GM19238 (cell line): ENCODE results near the gene RYR3.

ENCODE experiments used
- DNase-seq: peaks from one replicate; pipeline ENCODE4 v3.0.0; 2011; ENCODE audit warnings: low spot score; ENCODE audit not compliant: insufficient read length

Gene RYR3

DNA sequence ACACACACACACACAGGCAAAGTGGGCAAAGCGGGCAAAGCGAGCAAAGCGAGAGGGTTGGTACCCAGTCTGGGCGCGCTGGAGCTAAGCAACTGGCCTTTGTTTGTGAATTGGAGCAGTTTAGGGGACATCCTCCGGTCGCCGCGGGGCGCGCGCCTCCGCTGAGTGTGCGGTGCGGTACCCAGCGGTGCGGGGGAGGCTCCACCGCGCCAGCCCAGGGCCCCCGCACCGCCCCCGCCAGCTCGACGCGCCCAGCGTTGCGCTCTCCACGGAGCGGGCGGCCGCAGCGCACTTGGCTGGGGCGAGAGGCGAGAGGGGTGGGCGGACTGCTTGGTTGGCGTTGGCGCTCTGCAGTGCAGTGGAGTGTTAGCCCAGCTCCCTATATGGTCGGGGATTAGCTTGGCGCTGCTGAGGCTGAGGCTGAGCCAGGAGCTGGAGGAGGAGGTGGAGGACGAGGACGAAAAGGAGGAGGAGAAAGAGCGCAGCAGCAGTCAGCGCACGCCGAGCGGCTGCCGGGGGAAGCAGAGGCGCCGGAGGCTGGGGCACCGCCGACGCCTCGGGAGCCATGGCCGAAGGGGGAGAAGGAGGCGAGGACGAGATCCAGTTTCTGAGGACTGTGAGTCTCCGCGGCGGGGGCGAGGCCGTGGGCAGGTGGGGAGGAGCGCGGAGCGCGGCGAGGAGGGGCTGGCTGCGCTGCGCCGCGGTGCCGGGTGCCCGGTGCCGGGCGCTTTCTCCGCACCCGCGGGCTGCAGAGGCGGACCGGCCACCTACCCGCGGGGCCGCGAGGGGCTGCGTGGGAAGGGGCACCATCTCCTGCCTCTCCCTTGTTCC, at the start of gene RYR3:
Gene RYR3 (plus strand): TSS at position 487 of the 831 bp plus-strand sequence. CDS start 79 bp downstream, at position 566.
- DNase-seq = no peak

DNA sequence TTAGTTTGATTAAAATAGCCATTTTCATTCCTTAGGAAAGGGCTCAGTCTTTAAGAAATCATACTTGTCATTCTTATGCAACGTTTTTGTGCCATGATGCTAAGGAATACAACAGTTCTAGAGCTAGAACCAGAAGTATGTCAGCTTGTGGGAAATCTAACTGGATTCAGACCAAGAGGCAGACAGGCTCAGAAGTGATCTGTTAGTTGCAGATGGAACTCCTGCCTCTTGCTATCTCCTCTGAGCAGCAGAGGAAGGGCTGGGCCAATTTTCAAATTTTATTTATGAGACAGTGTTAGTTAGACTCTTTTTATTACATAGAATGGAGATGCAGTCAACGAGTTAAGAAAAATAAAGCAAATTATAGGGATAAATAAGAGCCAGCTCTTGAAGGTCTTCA, 48.5 kb upstream of the RYR3 start:
- DNase-seq = no peak

DNA sequence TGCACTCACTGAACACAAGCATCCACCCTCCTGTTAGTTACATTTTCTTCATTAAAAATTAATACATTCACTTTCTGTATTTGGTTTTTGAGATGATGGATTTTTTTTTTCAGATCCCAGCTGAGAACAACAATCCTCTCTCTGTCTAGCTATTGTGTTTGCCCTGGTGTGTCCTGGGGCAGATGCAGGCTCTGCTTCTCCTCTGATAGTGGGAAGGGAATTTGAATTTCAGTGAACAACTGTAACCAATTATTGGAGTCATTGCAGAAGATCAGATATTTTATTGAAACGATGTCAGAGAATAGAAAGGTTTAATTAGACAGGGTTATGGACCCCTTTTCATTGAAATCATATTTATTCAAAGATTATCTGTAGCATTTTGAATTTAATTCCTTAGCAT, 33.1 kb upstream of the RYR3 start:
- no peak for DNase-seq

DNA sequence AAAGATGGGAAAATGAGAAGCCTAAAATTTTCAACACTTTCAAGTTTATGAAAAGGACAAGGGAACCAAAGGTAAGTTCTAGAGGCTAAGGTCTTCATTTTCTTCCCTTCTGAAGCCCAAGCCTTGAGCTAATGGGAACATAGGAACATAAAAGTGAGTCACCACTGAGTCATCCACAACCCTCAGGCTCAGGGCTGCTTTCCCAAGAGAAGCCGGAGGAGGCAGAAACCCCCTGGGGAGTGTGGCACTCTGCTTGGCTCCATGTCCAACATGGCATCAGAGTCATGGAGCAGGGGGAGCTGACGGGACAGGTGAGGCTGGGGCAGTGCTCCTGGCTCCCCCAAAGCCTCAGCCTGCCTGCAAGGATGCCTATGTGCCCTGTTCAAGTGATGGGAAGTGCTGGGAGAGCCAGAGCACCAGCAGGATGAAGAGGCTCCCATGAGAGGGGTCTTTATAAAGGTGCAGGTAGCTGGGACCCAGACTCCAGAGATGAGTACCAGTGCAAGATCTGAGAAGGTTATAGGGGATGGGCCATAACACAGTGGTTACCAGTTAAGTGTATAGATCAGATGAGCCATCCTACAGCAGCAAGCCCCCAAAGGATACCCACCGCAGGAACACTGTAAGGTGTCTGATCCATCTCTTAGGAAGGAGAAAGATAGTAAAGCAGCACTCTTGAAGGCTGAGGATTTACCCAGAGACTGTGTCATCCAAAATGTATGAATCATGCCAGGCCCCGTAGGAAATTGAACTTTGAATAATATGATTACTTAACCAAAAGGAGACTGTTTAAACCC, 31.8 kb upstream of the RYR3 start:
- no peak for DNase-seq

DNA sequence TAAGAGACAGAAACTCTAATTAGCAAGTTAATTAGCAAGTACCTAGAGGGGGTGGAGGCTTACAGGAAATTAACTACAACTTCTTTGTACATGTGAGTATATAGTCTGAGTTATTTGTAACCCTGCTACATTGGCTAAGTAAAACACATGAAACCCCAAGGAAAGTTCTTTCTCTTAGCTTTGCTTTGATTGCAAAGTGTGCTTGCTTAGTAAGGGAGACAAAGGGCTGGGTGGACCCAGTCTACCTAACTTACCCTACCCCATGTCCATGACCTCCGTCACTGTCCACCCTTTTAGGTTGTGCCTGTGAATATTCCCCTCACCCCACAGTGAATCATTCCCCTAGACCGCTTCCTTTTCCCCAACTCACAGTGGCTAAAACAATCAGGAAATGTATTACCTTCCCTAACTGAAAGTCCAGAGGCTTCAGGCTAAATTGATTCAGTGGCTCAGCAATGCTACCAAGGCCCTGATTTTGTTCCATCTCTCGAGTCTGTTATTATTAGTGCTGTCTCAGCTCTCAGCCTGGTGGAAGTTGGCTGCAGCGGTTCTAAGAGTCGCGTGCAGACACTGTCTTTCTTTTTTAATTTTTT, 31.1 kb upstream of the RYR3 start:
- no peak for DNase-seq

DNA sequence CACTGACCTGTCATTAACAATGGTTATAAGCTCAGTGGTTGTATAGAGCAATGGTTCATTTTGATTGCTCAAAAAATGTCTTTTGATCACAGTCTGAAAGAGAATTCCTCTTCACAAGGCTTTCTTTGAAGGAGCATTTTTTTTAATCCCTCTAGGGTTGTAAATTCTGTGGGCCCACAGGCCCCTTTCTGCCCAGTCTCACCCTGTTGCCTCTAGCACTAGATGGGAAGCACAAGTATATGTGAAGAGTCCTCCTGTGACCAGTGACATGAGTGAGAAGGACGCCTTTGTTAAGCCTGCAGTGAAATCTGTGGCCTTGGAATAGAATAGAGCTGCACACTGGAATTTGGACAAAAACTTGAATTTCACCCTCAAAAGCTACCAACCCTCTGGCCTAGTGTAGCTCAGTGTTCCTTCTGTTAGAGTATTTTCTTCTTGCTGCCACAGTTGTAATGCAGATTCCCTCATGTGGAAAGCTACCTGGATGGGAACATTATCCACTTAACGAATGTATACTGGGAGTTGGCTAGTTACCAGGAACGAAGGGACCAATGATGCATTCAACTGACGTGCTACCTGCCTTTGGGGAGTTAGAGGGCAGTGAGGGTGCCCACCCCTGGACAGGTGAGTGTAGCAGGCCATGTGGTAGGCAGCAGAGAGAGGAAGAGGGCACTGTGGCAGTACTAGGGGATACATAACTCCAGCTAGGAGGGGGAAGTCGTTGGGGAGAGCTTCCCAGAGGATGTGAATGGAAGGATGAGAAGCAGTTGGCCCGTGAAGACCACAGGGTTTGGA, 28.3 kb upstream of the RYR3 start:
- DNase-seq = no peak

DNA sequence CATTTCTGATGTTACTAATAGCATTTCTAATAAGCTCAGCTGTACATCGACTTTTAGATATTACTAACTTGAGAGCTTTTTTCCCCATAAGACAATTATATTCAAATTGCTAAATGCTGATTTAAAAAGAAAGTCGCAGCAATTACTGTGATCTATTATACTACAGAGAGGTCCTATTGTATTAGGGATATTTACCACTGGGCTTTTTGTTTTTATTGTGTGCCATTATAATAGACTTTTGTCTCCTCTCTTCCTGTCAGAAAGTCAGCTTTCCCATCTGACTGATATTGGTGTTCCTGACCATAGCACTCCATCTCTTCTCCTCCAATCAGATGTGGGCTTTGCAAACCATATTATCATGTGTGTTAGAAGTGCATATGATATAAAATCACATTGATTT, 27.2 kb upstream of the RYR3 start:
- DNase-seq = no peak

DNA sequence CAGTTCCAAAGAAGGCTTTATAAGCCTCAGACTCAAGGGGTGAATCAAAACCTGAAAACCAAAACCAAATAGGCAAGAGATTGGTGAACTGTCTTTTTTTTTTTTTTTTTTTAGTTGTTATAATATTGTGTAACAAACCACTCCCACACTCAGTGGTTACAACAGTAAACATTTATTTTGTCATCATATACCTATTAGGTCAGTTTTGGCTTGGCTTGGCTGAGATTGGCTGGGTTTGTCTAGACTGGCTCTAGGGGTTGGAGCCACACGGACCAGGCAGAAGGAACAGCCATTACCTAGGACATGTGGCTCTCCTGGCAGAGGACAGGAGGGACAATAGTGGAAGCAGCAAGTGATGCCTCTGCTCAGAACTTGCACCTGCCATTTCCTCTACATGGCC, 26.4 kb upstream of the RYR3 start:
- DNase-seq = no peak

DNA sequence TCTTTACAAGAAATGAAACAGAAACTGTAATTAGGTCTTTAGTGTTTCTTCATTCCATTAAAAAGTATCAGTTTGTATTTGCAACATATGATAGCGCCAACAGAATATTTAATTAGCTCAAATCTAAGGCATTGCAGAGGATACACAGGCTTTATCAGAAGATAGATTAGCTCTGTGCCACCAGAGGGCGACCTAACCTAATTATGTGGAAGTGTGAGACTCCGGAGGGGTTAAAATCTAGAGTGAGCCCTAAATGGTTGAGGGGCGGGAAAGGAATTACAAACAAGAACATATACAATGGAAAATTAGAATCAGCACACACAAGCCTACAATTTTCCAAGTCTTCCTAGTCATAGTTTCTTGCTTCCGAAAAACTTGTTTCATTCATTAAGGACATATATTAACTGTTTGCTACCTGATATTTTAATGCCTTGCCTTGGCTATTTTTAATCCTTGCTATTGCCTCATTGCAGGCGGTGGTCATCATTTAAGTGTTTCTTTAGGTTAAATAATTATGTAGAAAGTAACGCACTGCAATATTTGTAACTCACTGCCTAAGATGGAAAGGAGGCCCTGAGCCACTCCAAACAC, 18.0 kb upstream of the RYR3 start:
- DNase-seq = peak; percentile 25

DNA sequence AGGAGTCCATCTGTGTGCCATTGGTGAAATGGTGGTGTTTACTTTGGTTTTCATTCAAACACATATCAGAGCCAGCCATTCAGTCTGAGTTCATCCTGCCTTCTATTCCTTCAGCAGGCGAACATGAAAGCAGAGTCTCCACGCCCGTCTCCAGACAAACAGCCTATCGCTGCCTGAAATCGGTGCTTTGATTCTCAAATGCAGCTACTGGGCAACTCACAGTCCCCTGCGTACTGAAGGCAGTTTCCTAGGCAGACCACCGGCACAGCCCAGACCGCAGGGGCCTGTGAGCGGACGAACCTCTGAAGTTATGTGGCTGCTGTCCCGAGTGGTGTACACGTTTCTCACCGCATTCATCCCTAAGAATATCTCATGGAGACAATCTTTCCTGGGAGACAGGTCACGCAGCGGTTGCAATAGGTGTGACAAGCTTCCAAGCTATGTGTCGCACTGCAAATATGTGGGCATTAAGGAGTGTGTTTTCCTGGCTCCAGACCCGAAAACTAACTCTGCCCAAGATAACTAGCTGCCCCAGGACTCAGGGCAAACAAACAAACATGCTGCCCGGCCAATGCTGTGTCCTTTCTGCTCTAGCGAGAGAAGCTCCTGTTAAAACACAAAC, 16.9 kb upstream of the RYR3 start:
- no peak for DNase-seq

DNA sequence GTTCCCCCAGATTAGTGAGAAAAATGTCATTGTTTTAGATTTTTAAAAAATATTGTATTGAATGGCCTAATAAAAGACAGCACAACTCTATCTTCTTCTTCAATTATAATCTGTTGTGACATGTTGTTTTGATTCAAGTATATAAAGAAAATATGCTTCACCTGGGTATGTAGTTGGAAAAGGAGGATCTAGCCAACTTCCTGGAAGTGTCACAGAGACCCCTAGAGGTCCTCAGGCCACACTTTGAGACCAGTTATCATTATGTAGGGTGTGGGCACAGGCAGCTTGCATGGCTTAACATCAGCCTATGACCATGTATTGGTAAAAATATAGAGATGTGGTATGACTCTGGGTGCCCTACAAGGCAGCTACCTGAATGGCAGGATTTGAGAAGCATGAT, 14.7 kb upstream of the RYR3 start:
- DNase-seq = no peak

DNA sequence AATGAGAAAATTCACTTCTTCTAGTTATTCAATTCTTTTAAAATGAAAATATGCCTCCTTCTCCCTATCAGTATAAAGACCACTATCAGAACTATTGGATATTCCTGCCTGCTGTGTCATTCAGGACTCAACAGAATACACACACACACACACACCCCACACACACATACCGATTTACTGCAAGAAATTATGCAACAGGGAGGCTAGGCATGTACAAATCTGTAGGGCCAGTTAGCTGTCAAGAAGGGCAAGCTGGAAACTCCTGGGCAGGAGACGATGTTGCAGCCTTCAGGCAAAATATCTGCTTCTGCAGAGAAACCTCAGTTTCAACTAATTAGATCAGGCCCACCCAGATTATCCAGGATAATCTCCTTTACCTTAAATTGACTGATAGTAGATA, 13.9 kb upstream of the RYR3 start:
- DNase-seq = no peak

DNA sequence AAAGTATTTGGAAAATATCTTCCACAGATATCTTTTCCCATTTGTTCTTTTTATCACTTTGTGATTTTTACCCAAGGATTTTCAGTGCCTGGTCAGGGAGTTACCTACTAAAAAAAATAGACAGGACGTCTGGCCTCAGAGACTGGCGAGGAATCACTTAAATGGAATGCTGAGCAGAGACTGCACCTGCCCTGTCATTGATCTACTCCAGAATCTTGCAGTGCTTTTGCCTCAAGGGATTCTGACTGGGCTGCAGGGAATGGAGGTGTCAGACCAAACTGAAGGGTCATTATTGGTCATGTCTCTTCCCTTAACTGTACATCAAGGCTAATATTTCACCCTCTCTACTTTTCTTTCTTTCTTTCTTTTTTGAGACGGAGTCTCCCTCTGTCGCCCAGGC, 12.1 kb upstream of the RYR3 start:
- DNase-seq = no peak

DNA sequence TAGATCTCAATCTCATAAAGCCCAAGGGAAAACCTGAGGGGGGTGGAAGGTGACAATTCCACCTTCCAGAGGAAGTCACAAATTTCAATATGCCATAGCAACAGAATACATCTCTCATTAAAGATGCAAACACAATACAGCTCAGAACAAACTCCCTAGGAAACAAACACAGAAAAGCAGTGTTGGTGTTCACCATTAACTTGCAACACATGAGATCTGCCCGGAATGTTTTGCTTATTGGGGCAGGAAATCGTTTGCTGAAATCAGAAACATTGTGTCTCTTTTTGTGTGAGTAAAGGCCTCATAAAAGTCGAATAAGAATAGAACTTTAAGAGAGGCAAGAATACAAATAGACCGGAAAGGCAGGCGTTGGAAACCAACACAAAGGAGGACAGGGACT, 5.8 kb upstream of the RYR3 start:
- no peak for DNase-seq

DNA sequence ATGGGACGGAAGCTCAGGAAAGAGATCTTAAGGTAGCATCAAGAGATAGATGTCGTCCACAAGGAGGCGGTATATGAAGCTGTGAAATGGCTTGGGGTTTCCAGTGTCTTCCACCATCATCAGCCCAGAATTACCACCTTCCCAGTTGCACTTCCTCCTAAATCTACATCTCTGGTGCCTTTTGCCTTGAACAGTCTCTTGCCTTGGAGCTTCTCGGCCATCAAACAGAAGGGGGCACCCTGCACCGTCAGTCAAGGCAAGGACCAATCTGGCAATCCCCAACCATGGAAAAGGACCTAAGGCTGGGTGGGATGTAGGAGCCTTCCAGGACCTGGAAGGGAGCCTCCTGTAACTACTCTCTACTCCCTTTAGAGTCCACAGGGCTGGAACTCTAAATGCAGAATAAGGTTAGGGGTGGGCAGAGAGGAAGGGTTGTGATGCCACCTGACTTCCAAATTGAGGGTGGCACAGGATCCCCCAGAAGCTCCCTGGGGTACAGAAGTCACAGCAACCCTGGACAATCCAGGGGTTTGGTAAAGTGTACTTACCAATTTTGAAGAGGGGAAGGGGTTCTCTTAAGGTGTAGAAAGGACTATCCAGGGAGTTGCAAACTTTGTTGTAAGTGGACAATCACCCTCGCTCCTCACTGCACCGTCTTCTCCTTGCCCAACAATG, 1.0 kb upstream of the RYR3 start:
- DNase-seq = no peak

DNA sequence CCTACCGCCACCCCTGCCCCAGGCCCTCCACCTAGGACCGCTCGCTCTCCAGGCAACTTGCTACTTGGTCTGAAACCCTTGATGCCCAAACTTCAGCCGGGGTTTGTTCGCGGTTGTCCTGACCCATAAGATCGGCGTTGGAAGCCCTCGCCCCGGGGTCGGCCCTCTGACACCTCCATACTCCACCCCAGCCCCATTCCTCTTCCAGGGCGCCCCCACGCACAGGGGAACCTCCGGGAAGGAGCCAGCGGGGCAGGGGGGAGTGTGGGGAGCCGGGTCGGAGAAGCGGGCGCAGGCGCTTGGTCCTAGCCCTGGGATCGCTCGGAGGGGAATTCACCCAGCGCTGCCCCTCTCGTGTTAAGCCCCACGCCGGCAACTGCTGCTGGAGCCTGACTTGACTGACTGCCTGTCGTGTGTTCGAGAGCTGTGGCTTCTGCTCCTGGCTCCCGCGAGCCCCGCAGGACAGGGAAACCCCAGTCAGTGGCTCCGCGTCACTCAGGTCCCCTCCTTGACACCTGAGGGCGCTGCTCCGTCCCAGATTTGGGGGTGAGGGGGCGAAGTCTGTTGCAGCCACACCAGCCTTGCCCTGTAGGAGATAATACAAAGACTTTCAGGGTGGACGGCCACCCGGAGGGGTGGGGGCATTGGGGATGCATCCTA, 675 bp downstream of the RYR3 start:
- DNase-seq = no peak

DNA sequence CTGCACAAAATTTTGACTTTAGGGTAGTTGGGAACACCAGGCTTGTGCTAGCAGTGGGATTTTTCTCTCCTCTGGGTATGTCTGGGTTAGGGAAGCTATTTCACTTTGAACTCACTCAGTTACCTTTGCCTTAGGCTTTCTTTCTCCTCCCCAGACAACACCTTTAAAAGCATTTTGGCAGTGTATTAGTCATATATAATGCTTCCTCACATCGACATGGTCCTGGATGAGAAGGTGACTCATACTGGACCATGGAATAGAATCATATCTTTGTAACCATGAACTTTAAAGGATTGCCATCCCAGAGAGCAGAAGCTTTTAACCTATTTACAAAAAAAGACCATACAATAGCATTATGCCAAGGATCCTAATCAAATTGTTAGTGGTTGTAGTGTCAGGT, 2.7 kb downstream of the RYR3 start:
- DNase-seq = no peak

DNA sequence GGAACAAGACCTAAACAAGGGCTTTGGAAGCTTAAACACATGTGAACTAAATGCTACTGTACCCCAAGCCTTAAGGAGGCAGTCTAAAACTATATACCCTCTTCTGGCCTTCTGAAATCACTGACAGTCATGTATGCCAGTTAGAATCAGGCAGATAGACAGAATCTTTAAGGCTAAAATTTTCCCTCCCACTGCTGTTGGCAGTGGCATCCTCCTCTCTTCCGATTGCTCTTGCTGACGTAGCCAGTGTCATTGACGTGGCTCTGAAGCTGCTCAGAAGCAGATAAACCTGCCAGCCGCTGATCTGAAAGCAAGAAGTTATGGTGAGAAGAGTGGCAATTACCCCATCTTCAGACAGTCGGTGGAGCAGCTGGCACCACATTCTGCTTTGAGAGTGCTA, 3.3 kb downstream of the RYR3 start:
- DNase-seq = no peak

DNA sequence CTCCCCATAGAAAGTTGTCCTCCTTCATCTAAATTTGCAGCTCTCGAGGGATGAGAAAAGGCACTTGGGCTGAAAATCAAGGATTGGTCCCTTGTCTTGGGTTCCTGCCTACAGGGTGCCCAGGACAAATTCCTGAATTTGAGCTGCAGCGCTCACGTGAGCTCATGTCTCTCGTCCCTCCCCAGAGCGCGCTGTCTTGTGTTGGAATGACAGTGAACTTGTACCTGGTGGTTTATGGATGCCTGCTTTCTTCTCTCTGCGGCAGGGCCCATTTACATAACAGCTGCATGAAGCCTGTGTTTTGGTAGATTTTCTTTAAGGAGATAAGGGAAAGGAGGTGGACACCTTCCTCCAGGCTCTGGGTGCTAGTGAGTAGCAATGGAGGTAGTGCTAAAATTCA, 4.3 kb downstream of the RYR3 start:
- no peak for DNase-seq

DNA sequence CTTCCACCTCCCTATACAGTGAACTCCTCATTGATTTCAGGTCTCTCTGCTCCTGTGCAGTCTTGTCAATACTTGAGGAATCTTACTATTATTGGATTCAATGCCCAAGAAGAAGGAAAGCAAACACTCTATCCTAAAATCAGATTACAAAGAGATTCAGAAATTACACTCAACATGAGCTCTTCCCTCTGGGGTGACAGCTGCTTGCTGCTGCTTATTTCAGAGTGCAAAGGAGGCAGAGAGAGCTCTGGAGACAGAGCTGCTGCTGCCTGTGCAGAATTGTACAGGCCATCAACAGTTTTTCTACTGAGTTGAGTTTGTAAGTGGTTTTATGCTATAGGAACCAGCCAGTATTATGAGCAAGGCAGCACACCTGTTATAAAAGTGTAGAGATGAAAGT, 7.1 kb downstream of the RYR3 start:
- DNase-seq = no peak
